ENCODE measurements around the gene NACC2.
"Not testable (repeated sequence)": the region's sequence is repeated elsewhere in the genome, so short reads cannot be mapped to it uniquely, and the experiment has no call there.

Gene NACC2

DNA sequence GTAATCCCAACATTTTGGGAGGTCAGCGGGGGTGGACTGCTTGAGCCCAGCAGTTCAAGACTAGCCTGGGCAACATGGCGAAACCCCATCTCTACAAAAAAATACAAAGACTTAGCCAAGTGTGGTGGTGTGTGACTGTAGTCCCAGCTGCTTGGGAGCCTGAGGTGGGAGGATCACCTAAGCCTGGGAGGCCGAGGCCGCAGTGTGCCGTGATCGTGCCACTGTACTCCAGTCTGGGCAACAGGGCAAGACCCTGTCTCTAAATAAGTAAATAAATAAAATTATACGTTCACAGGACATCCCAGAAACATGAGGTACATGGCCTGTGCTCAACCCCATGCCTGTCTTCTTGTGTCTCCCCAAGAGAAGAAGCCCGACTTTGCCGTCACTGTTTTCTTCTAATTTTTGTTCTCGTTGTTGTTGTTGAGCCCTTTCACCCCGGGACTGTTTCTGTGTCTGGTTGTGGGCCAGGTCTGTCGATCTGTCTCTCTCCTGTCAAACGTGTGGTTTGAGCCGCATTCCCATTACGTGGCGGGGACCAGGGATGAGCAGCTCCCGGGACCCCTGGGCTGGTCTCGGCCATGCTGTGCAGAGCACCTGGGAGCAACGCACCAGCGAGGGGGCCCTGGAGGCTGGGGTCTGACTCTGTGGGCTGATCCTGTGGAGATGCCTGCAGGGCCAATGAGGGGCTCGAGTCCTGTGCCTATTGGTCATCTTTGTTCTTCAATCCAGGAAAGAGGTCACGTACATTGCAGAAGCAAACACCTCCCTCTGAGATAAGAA is 32.2 kb downstream of the NACC2 start:
- POLR2A ChIA-PET: no interaction called here
- TF ChIP-seq, protein P1, sequence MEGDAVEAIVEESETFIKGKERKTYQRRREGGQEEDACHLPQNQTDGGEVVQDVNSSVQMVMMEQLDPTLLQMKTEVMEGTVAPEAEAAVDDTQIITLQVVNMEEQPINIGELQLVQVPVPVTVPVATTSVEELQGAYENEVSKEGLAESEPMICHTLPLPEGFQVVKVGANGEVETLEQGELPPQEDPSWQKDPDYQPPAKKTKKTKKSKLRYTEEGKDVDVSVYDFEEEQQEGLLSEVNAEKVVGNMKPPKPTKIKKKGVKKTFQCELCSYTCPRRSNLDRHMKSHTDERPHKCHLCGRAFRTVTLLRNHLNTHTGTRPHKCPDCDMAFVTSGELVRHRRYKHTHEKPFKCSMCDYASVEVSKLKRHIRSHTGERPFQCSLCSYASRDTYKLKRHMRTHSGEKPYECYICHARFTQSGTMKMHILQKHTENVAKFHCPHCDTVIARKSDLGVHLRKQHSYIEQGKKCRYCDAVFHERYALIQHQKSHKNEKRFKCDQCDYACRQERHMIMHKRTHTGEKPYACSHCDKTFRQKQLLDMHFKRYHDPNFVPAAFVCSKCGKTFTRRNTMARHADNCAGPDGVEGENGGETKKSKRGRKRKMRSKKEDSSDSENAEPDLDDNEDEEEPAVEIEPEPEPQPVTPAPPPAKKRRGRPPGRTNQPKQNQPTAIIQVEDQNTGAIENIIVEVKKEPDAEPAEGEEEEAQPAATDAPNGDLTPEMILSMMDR (IDR thresholded peaks at IDR 0.05; ENCODE audit: insufficient read depth, low read length, missing control alignments): no peak
- H3K4me3 ChIP-seq (ENCODE audit: low read depth, low read length): no peak overlapping the region
- no peak for DNase-seq (ENCODE audit: low read depth, low spot score)
- CTCF ChIA-PET: no interaction called here

DNA sequence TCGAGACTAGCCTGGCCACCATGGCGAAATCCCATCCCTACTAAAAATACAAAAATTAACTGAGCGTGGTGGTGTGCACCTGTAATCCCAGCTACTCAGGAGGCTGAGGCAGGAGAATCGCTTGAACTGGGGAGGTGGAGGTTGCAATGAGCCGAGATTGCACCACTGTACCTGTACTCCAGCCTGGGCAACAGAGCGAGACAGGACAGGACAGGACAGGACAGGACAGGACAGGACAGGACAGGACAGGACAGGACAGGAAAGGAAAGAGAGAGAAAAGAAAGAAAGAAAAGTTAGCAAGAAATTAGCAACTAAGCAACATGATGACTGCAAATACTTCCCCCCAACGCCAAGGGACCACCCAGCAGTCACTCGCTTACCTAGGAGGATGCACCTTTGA is 33.2 kb downstream of the NACC2 start:
- CTCF ChIA-PET; H3K4me3 ChIP-seq (ENCODE audit: low read depth, low read length); DNase-seq (ENCODE audit: low read depth, low spot score); POLR2A ChIA-PET: not testable (repeated sequence)

DNA sequence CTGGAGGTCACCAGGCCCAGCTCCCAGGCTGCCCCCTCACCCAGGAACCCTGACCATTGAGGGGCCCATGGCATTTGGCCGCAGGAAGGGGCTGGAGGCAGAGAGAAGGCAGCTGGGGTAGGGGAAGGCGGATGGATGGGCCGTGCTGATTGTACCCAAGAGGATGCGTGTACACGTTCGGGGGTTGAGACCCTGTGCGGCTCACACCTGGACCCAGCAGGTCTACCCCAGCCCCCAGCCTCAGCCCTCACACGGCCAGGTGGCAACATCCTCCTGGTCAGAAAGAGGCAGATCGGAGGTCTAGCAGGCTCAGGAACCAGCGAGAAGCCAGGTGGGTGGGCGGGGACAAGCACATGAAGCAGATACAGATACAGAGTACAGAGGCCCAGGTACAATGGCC is 33.7 kb downstream of the NACC2 start:
- TF ChIP-seq, protein P1 (IDR thresholded peaks at IDR 0.05; ENCODE audit: insufficient read depth, low read length, missing control alignments): no peak
- CTCF ChIA-PET: no interaction called here
- POLR2A ChIA-PET: no interaction called here
- no peak for DNase-seq (ENCODE audit: low read depth, low spot score)
- H3K4me3 ChIP-seq (ENCODE audit: low read depth, low read length): no peak overlapping the region

DNA sequence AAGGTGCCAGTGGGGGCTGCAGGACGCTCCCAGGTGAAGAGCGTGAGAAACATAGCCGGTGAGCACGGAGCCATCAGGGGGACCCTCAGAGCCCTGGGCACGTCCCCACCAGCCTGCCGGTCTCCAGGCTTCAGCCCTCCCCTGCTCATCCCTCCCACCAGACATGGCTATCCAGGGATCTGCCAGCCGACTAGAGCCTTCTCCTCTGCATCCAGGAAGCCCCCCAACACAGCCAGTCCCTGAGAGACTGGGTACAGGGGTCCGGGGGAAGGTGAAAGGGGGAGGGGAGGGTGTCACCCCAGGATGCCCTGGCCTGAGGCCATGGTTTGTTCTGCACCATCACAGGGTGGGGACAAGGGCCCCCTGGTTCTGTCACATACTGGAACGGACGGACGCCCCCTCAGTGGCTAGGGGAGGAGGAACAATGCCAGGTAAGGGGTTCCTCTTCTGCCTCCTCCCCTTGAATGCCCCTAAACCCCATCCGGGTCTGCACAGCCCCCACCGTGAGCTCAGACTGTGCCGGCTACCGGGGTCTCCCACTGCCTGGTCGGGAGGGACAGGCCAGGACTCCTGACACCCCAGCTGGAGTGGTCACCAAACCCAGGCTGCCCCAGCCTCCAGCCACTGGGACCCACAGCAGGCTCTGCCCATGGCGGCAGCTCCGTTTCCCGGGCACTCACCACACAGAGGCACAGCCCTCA is 34.3 kb downstream of the NACC2 start:
- no peak overlapping the region for H3K4me3 ChIP-seq (ENCODE audit: low read depth, low read length)
- TF ChIP-seq, protein P1 (IDR thresholded peaks at IDR 0.05; ENCODE audit: insufficient read depth, low read length, missing control alignments): no peak
- ChIA-PET CTCF (interaction anchor here (1.1 to 1.2 kb wide), 2 partner anchors 29 to 92 kb away, joined by 3 to 5 read pairs; no protein-coding TSS in a partner anchor), POLR2A (interaction anchor here (1.0 kb wide), 1 partner anchor 9 kb away, joined by 4 read pairs; no protein-coding TSS in a partner anchor)
- DNase-seq (ENCODE audit: low read depth, low spot score): no peak

DNA sequence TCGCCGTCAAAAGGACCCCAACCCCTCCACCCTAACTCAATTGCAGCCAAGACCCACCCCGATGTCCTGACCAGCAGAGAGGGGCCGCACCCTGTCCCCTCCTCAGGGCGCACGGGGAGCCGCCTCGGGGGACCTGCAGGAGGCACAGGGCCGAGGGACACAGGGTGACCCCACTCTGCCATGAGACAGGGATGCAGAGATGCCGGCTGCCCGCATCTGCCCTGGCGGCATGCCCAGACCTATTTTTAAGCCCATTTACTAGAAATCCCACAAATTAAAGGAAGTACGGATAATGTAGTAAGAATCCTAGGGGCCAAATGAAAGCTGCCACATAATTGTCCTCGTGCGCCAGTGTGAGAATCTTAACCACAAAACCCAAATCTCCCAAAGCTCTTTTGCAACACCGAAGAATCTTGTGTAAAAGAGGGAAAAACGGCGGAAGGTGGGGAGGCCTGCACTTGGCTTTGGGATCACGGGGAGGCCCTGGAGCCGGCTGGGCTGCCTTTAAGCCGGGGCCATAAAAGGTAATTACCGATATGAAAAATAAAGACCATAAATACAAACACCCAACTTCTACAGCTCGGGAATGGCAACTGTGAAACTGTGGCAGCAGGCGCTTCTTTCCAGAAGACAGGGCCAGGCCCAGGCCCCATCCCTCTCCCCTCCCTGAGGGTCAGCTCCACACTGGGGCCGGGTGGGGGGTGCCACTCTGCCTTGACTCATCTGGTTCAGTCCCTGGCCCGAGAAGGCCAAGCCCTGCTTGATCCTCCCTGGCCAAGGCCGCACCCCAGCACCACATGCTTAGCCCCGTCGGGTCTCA is 35.0 kb downstream of the NACC2 start:
- DNase-seq (ENCODE audit: low read depth, low spot score): peak; percentile 80
- H3K4me3 ChIP-seq (ENCODE audit: low read depth, low read length): no peak overlapping the region
- ChIA-PET POLR2A (interaction anchor here (1.0 kb wide), 1 partner anchor 8 kb away, joined by 4 read pairs; no protein-coding TSS in a partner anchor), CTCF (interaction anchor here (1.1 to 1.2 kb wide), 2 partner anchors 30 to 92 kb away, joined by 3 to 5 read pairs; no protein-coding TSS in a partner anchor)
- TF ChIP-seq, protein P1 (IDR thresholded peaks at IDR 0.05; ENCODE audit: insufficient read depth, low read length, missing control alignments): no peak

DNA sequence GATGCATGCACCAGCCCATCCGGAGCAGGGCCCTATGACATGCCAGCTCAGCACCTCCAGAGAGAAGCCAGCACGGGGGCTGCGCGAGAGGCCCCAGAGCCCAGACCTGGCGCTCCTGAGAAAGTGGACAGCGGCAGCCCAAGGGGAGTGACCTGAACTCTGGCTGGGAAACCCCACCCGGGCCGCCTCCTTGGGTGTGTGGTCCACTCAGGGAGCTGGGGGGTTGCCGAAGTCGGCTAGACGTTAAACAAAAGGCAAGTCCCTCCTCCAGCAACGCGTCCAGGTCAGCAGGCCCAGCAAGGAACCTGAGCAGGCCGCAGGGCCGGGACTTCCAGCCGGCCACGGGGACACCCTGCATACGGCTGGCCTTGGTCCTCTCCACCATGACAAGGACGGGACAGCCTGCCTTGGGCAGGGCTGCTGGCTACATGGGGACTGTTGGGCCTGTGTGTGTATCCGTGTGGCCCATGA is 35.7 kb downstream of the NACC2 start:
- ChIA-PET CTCF (interaction anchor here (1.1 to 1.2 kb wide), 2 partner anchors 31 to 91 kb away, joined by 3 to 5 read pairs; no protein-coding TSS in a partner anchor), POLR2A (interaction anchor here (1.0 kb wide), 1 partner anchor 7 kb away, joined by 4 read pairs; no protein-coding TSS in a partner anchor)
- TF ChIP-seq, protein P1 (IDR thresholded peaks at IDR 0.05; ENCODE audit: insufficient read depth, low read length, missing control alignments): no peak
- no peak overlapping the region for H3K4me3 ChIP-seq (ENCODE audit: low read depth, low read length)
- DNase-seq (ENCODE audit: low read depth, low spot score): no peak
